GM12875 (cell line): ENCODE data around the gene PPM1E.
"Not testable (repeated sequence)": the region's sequence is repeated elsewhere in the genome, so short reads cannot be mapped to it uniquely, and the experiment has no call there.

Experiments
- H3K4me3 ChIP-seq: one replicate; pipeline ENCODE4 v1.5.1; 2011; ENCODE audit warnings: low read depth, low read length, control low read depth
- CTCF ChIP-seq: IDR thresholded peaks from 2 replicates; pipeline ENCODE4 v1.5.1; 2011; ENCODE audit warnings: low read depth, mild to moderate bottlenecking, control low read depth, inconsistent platforms, low read length, moderate library complexity, borderline replicate concordance; ENCODE audit not compliant: insufficient read depth

Gene PPM1E

DNA sequence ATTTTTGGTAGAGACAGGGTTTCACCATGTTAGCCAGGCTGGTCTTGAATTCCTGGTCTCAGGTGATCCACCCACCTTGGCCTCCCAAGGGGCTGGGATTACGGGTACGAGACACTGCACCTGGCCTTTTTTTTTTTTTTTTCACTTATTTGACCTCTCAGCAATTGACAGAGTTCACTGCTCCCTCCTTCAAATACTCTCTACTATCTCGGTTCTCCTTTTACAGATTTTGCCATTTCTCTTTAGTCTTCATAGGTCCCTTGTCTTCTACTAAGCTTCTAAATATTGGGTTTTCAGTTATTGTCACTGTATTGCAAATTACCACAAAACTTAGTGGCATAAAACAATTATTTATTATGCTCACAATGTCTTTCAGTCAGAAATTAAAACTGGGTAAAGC lies 191.8 kb downstream of the PPM1E start:
- no peak for TF ChIP-seq CTCF
- H3K4me3 ChIP-seq, result no peak overlapping the region

DNA sequence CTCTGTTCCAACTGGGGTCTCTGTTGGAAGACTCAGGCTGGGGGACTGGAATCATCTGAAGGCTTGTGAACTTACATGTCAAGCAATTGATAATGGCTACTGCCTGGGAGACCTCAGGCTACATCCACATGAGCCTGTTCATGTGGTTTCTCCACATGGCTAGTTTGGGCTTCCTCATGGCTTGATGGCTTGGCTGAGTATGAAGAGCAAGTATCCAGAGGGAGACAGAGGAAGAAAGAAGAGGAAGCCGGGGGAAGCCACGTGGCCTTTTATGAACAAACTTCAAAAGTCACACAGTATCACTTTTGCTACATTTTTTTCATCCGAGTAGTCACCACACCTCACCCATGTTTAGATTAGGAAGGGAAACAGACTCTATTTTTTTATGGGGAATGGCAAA lies 192.2 kb downstream of the PPM1E start:
- no peak for TF ChIP-seq CTCF
- H3K4me3 ChIP-seq, result no peak overlapping the region

DNA sequence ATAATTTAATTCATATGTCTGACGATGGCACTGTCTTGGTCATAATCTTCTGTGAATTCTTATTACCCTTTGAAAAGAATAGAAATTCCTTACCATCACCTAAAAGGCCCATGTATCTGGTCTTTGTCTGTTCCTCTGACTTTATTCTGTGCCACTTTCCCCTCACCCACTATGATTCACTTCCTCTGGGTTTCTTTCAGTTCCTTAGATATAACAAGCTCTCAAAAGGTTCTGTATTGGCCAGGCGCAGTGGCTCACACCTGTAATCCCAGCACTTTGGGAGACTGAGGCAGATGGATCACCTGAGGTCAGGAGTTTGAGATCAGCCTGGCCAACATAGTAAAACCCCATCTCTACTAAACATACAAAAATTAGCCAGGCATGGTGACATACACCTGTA lies 198.7 kb downstream of the PPM1E start:
- not testable (repeated sequence) for H3K4me3 ChIP-seq

DNA sequence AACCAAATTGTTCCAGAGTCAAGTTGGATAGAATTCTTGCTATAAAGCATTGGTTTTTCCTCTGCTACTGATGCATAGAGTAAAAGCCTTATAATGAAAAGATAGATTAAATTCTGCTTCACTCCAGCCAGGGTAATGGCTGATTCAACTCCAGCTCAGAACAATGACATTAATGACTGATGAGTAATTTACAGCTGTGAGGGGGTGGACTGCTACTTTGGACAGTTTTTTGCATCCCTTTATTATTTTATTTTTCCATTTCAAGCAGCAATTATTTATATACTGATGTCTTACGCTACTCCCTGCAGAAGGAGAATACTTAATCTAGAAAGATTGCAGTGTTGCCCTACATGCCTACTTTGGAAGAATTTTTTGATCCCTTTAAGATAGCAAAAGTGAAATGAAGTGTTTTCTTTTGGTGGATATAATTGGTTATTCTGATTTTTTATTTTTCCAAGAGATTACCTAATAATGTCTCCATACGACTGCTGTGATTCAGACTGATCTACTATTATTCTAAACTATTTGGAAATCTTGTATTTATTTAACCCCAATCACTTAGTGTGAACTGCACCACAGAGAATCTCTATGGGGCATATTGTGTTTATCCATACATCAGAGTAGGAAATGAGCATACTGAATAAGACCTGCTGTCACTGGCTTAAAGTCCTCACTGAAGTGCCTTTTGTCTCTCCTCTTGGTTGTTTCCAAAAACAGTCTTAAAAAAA lies 201.5 kb downstream of the PPM1E start:
- TF ChIP-seq CTCF, result no peak
- no peak overlapping the region for H3K4me3 ChIP-seq

GRCh38 chr17:58957725-58958073 lies 202.0 kb downstream of the PPM1E start:
- not testable (repeated sequence) for H3K4me3 ChIP-seq

DNA sequence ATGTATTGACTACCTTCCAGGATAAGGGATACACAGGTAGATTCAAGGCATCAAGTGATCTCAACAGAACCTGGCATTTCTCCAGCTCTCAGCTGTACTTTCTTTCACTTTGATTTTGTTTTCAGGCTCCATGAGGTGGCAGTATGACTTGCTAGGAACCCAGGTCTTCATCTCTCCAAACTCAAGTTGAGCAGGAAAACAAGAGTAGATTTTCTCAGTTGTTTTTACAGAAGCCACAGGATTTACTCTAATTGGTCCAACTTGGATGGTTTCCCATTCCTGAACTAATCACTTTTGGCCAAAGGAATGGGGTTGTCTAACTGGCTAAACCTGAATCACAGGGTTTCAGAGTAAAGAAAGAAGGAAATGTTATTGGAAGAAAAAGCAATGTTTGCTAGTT lies 204.4 kb downstream of the PPM1E start:
- H3K4me3 ChIP-seq, result no peak overlapping the region
- peak; percentile 18; the same call in 1 of the 2 replicates for TF ChIP-seq CTCF

- no peak overlapping the region for H3K4me3 ChIP-seq
- no peak for TF ChIP-seq CTCF
Observed at GRCh38 chr17:58965221-58965620, 209.6 kb downstream of the PPM1E start.

DNA sequence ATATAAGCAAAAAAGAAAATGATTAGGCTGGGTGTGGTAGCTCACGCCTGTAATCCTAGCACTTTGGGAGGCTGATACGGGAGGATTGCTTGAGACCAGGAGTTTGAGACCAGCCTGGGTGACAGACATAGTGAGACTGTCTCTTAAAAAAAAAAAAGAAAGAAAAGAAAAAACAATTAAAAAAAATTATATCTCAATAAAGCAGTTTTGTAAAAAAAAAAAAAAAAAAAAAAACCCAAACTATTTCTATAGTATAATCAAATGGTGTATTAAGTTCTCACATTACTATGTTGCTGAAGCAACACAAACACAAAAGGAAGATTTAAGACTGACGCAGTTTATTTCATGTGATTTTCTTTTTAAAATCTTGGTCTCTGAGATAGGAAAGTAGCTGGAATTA lies 210.6 kb downstream of the PPM1E start:
- no peak for TF ChIP-seq CTCF
- H3K4me3 ChIP-seq, result no peak overlapping the region
